MG63 (cell line): ENCODE data around the gene FBN3. TPM values are rescaled to one million over a fixed set of nuclear protein-coding genes. Genes with fewer than 3 reads are reported as not detected.
"Not testable (repeated sequence)": the region's sequence is repeated elsewhere in the genome, so short reads cannot be mapped to it uniquely, and the experiment has no call there.

ENCODE experiments used
- DNase-seq: peaks from one replicate; pipeline ENCODE4 v3.0.0-alpha.2; 2020
- H3K27me3 ChIP-seq: fragments of 250-450 bp; sonication (Bioruptor Pico); 2 replicates; pipeline ENCODE4 v1.5.1; 2020; ENCODE audit warnings: mild to moderate bottlenecking, moderate library complexity
- H3K36me3 ChIP-seq: fragments of 250-450 bp; sonication (Bioruptor Pico); 2 replicates; pipeline ENCODE4 v1.5.1; 2020; ENCODE audit warnings: mild to moderate bottlenecking, moderate library complexity
- H3K4me3 ChIP-seq: fragments of 250-450 bp; sonication (Bioruptor Pico); 2 replicates; pipeline ENCODE4 v1.5.1; 2020; ENCODE audit warnings: mild to moderate bottlenecking, moderate library complexity
- H3K9me3 ChIP-seq: fragments of 250-450 bp; sonication (Bioruptor Pico); 2 replicates; pipeline ENCODE4 v1.5.1; 2020; ENCODE audit warnings: mild to moderate bottlenecking, moderate library complexity
- total RNA-seq: library from RNA; depleted of rRNA; stranded (reverse); fragments of >200 nt; shearing (Covaris generic); gene quantifications from 2 replicates; pipeline ENCODE4 v1.2.3, GENCODE V29; 2014; ENCODE audit warnings: low replicate concordance

The FBN3 gene
- total RNA-seq, 1 experiment from 2014 or later, result not detected

- no peak overlapping the region for H3K4me3 ChIP-seq
- H3K36me3 ChIP-seq, result no peaks in the 10 kb centered on the region
- peaks cover 68% of the 10 kb centered on the region for H3K27me3 ChIP-seq
- no peak for DNase-seq
- 0 out of 2 replicates have a peak, but pooled peaks cover 2% of the 10 kb centered on the region for H3K9me3 ChIP-seq
Measured at GRCh38 chr19:8109455-8109854, 39.9 kb downstream of the FBN3 start.

- H3K9me3 ChIP-seq, result 0 out of 2 replicates have a peak, but pooled peaks cover 2% of the 10 kb centered on the region
- no peaks in the 10 kb centered on the region for H3K36me3 ChIP-seq
- DNase-seq, result no peak
- H3K4me3 ChIP-seq, result no peak overlapping the region
- peaks cover 62% of the 10 kb centered on the region for H3K27me3 ChIP-seq
Measured at GRCh38 chr19:8108560-8109445, 40.6 kb downstream of the FBN3 start.

- no peaks in the 10 kb centered on the region for H3K36me3 ChIP-seq
- 0 out of 2 replicates have a peak, but pooled peaks cover 2% of the 10 kb centered on the region for H3K9me3 ChIP-seq
- no peak for DNase-seq
- peaks cover 55% of the 10 kb centered on the region for H3K27me3 ChIP-seq
- H3K4me3 ChIP-seq, result no peak overlapping the region
Measured at GRCh38 chr19:8107301-8107903, 42.0 kb downstream of the FBN3 start.

- peaks cover 59% of the 10 kb centered on the region for H3K27me3 ChIP-seq
- no peaks in the 10 kb centered on the region for H3K36me3 ChIP-seq
- no peak overlapping the region for H3K4me3 ChIP-seq
- 0 out of 2 replicates have a peak, but pooled peaks cover 2% of the 10 kb centered on the region for H3K9me3 ChIP-seq
- no peak for DNase-seq
Measured at GRCh38 chr19:8105471-8105870, 43.9 kb downstream of the FBN3 start.

DNA sequence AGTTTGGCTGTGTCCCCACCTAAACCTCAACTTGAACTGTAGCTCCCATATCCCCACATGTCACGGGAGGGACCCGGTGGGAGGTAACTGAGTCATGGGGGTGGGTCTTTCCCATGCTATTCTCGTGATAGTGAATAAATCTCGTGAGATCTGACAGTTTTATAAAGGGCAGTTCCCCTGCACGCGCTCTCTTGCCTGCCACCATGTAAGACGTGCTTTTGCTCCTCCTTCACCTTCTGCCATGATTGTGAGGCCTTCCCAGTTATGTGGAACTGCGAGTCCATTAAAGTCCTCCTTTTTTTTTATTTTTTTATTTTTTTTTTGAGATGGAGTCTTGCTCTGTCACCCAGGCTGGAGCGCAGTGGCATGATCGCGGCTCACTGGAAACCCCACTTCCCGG, 47.5 kb downstream of the FBN3 start:
- not testable (repeated sequence) for DNase-seq, H3K36me3 ChIP-seq, H3K9me3 ChIP-seq, H3K4me3 ChIP-seq
- H3K27me3 ChIP-seq, result peaks cover 47% of the 10 kb centered on the region

- Histone ChIP-seq H3K4me3 (no peak overlapping the region), H3K9me3 (peaks cover 6% of the 10 kb centered on the region; the same call in 1 of the 2 replicates), H3K36me3 (no peaks in the 10 kb centered on the region), H3K27me3 (peaks cover 41% of the 10 kb centered on the region)
- no peak for DNase-seq
Measured at GRCh38 chr19:8101311-8101710, 48.1 kb downstream of the FBN3 start.

DNA sequence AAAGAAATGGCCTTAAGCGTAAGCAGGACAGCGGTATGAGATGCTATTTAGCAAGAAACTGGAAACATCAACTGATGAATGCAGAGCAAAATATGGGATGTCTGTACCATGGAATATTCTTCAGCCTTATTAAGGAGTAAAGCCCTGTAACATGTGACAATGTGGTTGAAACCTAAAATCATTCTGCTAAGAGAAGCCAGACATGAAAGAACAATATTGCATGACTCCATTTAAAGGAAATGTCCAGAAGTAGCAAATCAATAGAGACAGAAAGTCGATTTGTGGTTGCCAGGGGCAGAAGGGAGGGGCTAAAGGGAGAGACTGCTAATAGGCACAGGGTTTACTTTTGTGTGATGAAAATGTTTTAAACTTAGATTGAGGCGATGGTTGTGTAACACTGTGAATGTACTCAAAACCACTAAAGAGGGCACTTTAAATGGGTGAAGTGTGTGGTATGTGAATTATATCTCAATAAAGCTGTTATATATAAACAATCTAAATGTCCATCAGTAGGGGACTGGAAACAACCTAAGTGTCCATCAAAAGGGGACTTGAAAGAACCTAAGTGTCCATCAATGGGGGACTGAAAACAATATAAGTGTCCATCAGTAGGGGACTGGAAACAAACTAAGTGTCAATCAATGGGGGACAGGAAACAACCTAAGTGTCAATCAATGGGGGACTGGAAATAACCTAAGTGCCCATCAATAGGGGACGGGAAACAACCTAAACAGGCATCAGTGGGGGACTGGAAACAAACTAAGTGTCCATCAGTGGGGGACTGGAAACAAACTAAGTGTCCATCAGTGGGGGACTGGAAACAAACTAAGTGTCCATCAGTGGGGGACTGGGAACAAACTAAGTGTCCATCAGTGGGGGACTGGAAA, 51.5 kb downstream of the FBN3 start:
- Histone ChIP-seq H3K9me3 (peaks cover 24% of the 10 kb centered on the region), H3K27me3 (peaks cover 20% of the 10 kb centered on the region), H3K36me3 (no peaks in the 10 kb centered on the region), H3K4me3 (no peak overlapping the region)
- no peak for DNase-seq

GRCh38 chr19:8097198-8097597, 52.2 kb downstream of the FBN3 start:
- DNase-seq, result no peak
- no peaks in the 10 kb centered on the region for H3K36me3 ChIP-seq
- peaks cover 20% of the 10 kb centered on the region for H3K27me3 ChIP-seq
- H3K4me3 ChIP-seq, result no peak overlapping the region
- H3K9me3 ChIP-seq, result peaks cover 24% of the 10 kb centered on the region

DNA sequence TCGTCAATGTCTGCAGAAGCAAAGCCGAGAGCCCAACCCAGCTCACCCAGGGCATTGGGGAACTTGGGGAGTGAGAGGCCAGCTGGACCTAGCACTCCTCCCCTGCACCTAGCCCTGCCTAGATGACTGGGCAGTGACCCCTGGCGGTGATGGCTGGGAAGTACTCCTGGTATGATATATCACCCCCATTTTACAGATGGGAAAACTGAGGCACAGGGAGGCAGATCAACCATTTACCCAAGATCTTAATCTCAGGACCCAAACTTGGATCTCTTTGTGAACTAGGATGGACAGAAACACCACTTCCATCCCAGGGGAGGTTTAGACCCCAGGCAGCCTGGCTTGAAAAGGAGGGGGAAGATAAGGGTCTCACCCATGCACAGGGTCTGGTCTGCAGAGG, 53.3 kb downstream of the FBN3 start:
- DNase-seq, result no peak
- H3K27me3 ChIP-seq, result peaks cover 22% of the 10 kb centered on the region
- no peaks in the 10 kb centered on the region for H3K36me3 ChIP-seq
- no peak overlapping the region for H3K4me3 ChIP-seq
- peaks cover 24% of the 10 kb centered on the region for H3K9me3 ChIP-seq

DNA sequence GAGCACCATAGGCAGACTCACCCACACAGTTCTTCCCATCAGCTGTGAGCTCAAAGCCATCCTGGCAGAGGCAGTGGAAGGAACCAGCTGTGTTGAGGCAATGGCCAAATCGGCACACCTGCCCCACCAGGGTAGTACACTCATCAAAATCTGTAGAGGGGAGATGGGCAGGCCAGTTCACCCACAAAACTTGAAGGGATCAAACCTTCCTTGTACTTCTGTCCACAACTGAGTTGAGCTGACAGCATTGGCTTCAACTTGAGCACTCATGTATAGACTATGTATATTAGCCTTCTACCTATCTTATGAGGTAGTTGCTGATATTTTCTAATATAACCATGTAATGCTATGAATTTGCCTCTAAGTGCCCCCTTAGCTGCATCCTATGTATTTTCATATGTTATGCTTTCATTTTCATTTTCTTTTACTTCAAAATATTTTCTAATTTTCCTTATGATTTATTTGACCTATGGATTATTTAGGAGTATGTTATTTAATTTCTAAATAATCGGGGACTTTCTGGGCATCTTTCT, 54.0 kb downstream of the FBN3 start:
- H3K4me3 ChIP-seq, result no peak overlapping the region
- no peaks in the 10 kb centered on the region for H3K36me3 ChIP-seq
- peaks cover 24% of the 10 kb centered on the region for H3K9me3 ChIP-seq
- DNase-seq, result no peak
- H3K27me3 ChIP-seq, result peaks cover 18% of the 10 kb centered on the region

GRCh38 chr19:8094336-8094735, 55.1 kb downstream of the FBN3 start:
- Histone ChIP-seq H3K36me3 (no peaks in the 10 kb centered on the region), H3K9me3 (peaks cover 31% of the 10 kb centered on the region), H3K4me3 (no peak overlapping the region), H3K27me3 (peaks cover 11% of the 10 kb centered on the region)
- no peak for DNase-seq

- H3K27me3 ChIP-seq, result peaks cover 8% of the 10 kb centered on the region
- peaks cover 36% of the 10 kb centered on the region for H3K9me3 ChIP-seq
- no peak for DNase-seq
- no peaks in the 10 kb centered on the region for H3K36me3 ChIP-seq
- H3K4me3 ChIP-seq, result no peak overlapping the region
Measured at GRCh38 chr19:8093740-8094139, 55.7 kb downstream of the FBN3 start.

- DNase-seq, result no peak
- Histone ChIP-seq H3K9me3 (peaks cover 31% of the 10 kb centered on the region), H3K27me3 (0 out of 2 replicates have a peak, but pooled peaks cover 2% of the 10 kb centered on the region), H3K4me3 (no peak overlapping the region), H3K36me3 (no peaks in the 10 kb centered on the region)
Measured at GRCh38 chr19:8090950-8091349, 58.4 kb downstream of the FBN3 start.

GRCh38 chr19:8089664-8090601, 59.5 kb downstream of the FBN3 start:
- 0 out of 2 replicates have a peak, but pooled peaks cover 2% of the 10 kb centered on the region for H3K27me3 ChIP-seq
- no peaks in the 10 kb centered on the region for H3K36me3 ChIP-seq
- no peak for DNase-seq
- H3K4me3 ChIP-seq, result no peak overlapping the region
- peaks cover 21% of the 10 kb centered on the region for H3K9me3 ChIP-seq

DNA sequence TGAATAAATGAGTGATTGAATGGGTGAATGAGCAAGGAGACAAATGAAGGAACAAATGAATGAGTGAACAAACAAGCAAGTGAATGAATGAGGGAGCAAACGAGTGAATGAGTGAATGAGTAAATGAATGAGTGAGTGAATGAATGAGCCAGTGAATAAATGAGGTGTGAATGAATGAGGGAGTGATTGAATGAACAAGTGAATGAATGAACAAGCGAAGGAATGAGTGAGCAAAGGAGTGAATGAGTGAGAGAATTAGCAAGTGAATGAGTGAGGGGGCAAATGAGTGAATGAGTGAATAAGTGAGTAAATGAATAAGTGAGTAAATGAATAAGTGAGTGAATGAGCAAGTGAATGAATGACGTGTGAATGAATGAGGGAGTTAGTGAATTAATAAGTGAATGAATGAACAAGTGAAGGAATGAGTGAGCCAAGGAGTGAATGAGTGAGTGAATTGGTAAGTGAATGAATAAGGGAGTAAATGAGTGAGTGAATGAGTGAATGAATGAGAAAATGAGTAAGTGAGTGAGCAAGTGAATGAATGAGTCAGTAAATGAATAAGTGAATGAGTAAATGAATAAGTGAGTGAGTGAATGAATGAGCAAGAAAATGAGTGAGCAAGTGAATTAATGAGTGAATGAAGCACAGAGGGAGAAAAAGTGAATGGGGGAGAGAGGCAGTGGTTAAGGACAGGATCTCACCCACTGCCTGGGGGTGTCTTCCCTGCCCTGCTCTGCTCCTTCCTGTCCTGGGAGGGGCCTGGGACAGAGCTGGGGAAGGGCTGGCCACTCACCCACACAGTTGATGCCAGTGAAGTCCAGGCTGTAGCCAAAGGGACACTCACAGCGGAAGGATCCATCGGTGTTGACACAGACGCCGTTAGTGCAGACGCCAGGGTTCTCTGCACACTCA, 60.4 kb downstream of the FBN3 start:
- peak; percentile 38 for DNase-seq
- no peaks in the 10 kb centered on the region for H3K36me3 ChIP-seq
- H3K9me3 ChIP-seq, result peaks cover 14% of the 10 kb centered on the region
- 0 out of 2 replicates have a peak, but pooled peaks cover 2% of the 10 kb centered on the region for H3K27me3 ChIP-seq
- H3K4me3 ChIP-seq, result no peak overlapping the region
